Left cardiac atrium (tissue), 4 donors: ENCODE results near the gene PDE8B. TPM values are rescaled to one million over a fixed set of nuclear protein-coding genes. Genes with fewer than 3 reads are reported as not detected.

Source experiments
- ATAC-seq, 2 donors: fragments of 200-7000 bp; cut with Tn5 transposase; one replicate each; pipeline ENCODE4 v1.9.1; 2020; ENCODE audit warnings: mild to moderate bottlenecking in 2 of 2, moderate library complexity in 2 of 2
- DNase-seq: peaks from one replicate; pipeline ENCODE4 v3.0.0-alpha.2; 2020
- intact Hi-C, 2 donors: fragments of 100-400 bp; cut with DNase I; formaldehyde crosslinking; loops; one replicate each; pipeline versions ENCODE4 v1.14.1 to v1.15.1; 2022 to 2023
- total RNA-seq, 2 donors: library from RNA; stranded (reverse); fragmentation: NEBNext Ultra II Directional; extraction: Animal tissue kit (Norgen Biotek cat#: 25700); gene quantifications; one replicate each; pipeline ENCODE4 v1.2.1, GENCODE V29; 2021
- donor health status: DM: no; HTN: yes; CAD: no.
- donor health status: DM: no; HTN: yes; CAD: no; lungs with severe emphysema.
- donor health status: DM: yes; HTN: yes; CAD: no.
- donor health status: Dilated cardiomyopathy.

PDE8B gene
- total RNA-seq, 2 donors from 2014 or later, result 20.8 to 40.2 TPM

GRCh38 chr5:77223653-77224052, 13.2 kb downstream of the PDE8B start:
- intact Hi-C loops, result no loop called here
- DNase-seq (no peak), ATAC-seq (peak; percentile 80 to 85)

DNA sequence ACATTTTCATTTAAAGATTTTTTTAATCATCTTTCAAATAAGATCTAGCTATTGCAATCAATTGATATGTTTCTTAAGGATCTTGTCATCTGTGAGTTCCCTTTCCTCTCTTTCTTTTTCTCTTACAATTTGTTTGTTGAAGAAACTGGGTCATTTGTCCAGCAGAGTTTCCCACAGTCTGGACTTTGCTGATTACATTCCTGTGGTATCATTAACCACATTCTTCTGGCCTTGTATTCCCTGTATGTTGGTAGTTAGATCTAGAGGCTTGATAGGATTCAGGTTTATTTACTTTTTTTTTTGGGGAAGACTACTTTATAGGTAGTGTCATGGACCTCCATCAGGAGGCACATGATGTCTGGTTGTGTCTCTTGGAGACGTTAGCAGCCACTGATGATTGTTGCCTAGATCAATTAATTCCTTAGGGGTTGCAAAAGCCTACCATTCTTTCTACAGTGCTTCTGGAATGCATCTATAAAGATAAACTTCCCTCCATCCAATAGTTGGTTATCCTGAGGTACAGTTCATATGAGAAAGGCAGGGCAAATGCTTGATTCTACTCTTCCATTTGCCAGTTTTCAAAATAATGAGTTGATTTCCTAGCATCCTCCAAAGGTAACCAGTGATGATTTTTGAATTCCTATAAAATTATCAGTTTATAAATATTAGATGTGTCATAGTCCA, 14.3 kb downstream of the PDE8B start:
- no peak for DNase-seq
- peak in 1 of 2 donors; percentile 23 for ATAC-seq
- intact Hi-C loops, result no loop called here

DNA sequence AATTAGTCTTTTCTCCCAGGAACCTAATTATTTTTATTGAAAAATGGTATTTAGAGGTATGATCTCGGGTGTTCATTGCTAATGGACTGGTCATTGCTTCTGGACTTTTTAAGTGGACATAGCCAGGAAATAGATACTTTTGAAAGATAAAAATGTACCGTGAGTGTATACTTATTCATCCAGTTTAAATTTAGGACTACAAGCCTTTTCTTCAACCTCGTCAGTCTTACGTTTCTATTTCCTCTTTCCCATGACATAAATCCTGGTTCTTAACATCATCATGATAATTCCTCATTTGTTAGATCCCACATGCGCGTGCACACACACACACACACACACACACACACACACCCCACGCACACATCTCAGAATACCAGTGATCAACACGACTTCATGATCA, 15.1 kb downstream of the PDE8B start:
- ATAC-seq, result no peak
- intact Hi-C loops, result no loop called here

GRCh38 chr5:77229887-77230286, 19.4 kb downstream of the PDE8B start:
- ATAC-seq, result no peak
- intact Hi-C loops, result no loop called here
- DNase-seq, result no peak

More for the DNA sequence above, 15.1 kb downstream of the PDE8B start:
- no peak for DNase-seq

DNA sequence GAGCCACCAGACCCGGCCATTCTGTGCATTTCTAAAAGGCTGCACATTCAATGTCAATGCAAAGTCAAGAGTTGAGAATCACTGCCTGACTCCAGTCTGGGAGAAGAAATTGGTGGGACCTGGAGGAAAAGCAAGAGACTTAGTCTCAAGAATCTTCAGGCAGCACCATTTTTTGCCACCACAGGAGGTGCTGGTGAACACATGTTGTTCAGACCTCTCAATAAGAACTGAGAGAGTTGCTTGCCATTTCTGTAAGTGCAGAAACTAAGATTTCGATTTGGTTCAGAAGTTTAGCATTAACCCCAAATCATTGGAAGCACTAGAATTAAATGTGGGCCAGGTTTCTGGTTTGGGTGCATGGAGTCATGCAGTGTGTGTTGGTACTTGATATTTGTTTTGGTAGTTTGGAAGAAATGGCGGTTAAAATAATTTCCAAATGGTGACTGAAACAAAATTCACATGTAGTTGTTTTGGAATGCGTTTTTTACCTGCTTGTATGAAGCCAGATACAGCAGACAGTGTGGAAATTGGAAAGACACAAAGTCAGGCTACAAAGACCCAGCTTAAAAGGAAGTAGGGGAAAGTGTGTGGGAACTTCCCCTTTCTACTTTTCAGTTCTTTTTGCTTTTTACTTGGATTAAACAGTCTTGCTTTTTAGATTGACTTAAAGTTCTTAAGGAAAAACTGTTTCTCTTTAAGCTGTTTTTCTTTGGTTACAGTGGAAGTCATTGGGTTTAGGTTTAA, 20.4 kb downstream of the PDE8B start:
- intact Hi-C loops, result no loop called here
- DNase-seq (no peak), ATAC-seq (no peak)

- DNase-seq, result no peak
- peak in 1 of 2 donors; percentile 28 for ATAC-seq
- intact Hi-C loops, result no loop called here
These were observed 21.1 kb downstream of the PDE8B start for GRCh38 chr5:77231471-77232138.

DNA sequence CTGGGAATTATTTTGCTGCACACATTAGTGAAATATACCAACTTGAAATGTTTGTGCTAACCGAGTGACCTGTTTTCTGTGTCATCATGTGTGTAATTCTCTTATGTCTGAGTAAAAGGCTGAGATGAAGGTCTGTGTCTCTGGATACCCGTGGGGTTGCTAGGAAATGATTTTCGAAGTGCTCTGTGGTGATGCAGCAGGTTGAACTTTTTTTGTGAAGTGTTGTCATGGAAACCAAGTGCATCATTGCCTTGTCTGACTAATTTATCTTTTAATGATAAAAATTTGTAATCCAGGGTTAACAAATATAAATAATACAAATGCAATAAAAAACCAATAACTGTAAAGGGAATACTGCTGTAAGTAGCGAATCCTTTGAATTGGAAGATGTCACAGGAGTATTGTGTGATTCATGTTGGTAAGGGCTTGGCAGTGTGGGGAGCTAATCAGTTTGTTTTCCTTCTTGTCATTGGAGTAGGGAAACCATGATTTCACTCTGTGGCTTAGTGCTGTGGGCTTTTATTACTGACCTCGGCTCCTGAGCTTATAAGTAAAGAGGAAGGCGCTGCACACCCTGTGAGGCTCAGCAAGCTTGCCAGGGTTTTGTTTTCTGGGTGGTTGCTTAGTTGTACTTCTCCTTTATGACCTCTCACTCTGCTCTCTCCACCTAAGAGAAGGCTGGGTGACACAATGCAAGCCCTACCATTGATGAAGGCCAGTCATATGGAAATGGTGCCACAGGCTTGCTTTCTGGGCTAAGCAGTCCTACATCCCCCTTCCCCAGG, 22.3 kb downstream of the PDE8B start:
- DNase-seq, result peak; percentile 31
- intact Hi-C loops, result no loop called here
- peak in 1 of 2 donors; percentile 67 for ATAC-seq

DNA sequence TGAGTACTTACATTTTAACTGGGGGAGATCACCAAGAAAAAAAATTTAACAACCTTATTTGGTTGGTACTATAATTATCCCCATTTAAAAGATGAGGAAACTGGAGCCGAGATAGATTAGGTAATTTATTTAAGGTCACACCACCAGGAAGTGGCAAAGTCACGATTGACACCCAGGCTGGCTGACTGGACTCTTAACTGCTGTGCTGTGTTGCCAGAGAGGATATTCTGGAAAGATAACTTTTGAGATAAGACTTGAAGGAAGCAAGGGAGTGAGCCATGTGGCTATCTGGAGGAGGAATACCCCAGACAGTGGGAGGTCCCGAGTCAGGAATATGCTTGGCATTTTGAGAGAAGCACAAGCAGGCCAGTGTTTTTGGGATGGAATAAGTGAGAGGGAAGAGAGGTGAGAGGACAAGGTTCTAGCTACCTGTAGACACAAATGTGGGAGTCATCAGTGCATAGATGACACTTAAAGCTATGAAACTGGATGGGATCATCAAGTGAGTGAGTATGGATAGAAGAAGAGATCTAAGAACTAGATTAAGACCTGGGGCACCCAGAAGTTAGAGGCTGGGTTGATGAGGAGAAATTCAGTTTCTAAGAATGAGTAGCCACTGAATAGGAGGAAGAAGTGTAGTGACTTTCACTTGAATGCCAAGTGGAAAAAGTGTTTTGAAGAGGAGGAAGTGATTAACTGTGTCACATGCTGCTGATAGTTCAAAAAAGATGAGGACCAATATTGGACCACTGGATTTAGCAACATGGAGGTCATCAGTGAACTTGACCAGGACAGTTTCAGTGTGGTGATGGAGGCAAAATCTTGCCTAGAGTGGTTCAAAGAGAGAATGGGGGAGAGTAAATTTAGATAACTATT, 25.6 kb downstream of the PDE8B start:
- intact Hi-C loops, result no loop called here
- DNase-seq (no peak), ATAC-seq (no peak)

GRCh38 chr5:77239126-77239741, 28.8 kb downstream of the PDE8B start:
- no peak for DNase-seq
- ATAC-seq, result no peak
- intact Hi-C loops, result no loop called here

DNA sequence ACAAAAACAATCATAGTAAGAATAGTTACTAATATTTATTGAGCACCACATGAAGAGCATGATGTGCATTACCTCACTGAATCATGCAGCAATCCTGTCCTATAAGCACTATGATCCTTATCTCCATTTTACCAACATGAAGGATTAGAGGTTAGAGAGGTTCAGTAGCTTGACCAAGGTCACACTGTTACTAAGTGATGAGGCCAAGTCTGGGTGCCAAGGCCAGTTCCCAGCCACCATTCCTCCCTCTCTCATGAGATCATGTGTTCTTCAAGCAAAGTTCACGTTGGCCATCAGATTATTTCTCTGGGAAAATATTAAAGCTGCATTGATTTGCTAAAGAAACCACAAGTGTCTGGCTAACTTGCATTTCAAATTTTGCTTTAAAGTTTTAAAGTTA, 31.0 kb downstream of the PDE8B start:
- ATAC-seq, result no peak
- intact Hi-C loops, result no loop called here
- no peak for DNase-seq

DNA sequence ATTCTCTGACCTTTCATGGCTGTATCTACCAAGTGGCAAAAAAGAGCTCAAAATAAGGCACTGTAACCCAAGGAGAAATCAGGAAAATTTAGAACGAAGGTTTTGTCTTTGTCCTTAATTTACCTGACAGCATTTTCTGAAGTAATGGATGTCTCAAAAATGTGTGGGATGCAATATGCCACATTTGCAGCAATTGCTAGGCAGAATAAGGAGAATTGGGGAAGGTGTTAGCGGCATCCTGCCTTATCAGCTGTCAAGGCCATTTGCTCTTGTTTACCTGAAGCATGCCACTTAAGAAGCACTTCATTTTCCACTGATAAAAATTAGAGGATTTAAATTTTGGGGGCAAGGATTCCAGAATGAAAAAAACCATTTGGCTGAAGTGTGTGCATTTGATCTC, 39.0 kb downstream of the PDE8B start:
- DNase-seq (no peak), ATAC-seq (no peak)
- intact Hi-C loops, result no loop called here

DNA sequence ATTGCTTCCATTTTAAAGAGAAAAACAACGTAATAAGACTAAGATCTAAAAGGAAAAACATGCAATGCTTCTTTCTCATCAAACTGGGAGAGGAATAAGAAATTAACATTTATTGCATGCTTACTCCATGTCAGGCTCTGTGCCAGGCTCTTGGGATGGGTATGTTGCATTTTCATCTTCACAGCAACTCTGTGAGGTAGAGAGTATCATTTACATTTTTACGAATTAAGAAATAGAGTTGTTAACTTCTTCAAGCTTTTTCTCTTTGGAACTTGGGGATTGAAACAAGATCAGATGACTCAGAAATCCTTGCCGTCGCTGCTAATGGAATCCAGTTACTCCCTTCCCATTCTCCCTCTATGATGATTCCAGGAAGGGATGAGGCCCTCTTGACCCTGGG, 39.5 kb downstream of the PDE8B start:
- no peak for DNase-seq
- intact Hi-C loops, result no loop called here
- ATAC-seq, result no peak

GRCh38 chr5:77251921-77252320, 41.4 kb downstream of the PDE8B start:
- peak in 1 of 2 donors; percentile 44 for ATAC-seq
- no peak for DNase-seq
- intact Hi-C loops, result no loop called here

DNA sequence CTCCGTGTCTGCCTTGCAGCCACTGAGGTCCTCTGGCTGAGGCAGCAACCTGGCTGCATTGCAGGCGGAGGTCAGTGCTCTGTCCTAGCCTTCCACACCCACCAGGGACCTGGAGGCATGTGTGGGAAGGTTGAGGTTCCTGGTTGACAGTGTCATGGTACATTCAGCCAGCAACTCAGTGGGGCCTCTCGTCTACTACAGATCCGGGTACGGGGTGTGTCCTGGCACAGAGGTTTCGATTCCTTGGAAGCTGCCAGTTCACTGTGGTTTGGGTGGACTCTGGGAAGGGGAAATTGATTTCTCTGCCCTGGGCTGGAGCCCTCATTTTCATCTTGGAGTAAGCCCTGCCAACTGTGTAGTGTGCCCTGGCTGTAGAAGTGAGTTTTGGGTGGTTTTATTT, 45.1 kb downstream of the PDE8B start:
- intact Hi-C loops, result no loop called here
- no peak for DNase-seq
- no peak for ATAC-seq

DNA sequence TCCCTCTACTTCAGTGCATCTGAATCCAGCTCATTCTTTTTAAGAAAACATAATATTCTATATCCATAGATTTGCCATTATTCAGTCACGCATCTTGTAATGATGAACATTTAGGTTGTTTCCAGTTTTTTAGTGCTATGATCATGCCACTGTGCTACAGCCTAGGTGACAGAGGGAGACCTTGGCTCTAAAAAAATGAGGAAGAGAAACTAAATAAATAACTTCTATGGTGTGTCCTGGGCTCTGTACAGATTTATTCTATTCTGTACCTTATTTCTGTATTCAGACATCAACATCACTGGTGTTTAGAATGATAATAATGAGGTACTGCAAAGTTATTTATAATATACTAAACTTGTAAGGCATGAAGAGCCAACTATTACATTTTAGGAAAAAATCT, 45.9 kb downstream of the PDE8B start:
- DNase-seq, result no peak
- no peak for ATAC-seq
- intact Hi-C loops, result no loop called here

DNA sequence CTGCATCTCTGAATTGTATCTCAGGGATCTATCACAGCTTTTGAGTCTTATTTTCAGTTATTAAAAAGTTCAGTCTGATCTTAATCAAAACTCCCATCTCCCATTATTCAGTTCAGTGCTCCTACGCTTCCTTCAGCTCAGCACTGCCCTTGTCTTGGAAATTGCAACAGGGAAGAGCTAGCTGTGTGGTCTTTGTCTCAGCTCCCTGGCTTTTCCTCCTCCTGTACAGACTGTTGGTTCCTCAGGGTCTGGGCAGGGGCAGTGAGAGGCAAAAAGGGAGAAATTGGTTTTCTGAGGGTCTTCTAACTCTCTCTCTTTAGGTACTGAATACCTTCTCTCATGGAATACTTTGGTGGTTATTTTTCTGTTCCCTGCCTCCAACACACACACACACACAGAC, 48.2 kb downstream of the PDE8B start:
- intact Hi-C loops, result no loop called here
- no peak for DNase-seq
- no peak for ATAC-seq

DNA sequence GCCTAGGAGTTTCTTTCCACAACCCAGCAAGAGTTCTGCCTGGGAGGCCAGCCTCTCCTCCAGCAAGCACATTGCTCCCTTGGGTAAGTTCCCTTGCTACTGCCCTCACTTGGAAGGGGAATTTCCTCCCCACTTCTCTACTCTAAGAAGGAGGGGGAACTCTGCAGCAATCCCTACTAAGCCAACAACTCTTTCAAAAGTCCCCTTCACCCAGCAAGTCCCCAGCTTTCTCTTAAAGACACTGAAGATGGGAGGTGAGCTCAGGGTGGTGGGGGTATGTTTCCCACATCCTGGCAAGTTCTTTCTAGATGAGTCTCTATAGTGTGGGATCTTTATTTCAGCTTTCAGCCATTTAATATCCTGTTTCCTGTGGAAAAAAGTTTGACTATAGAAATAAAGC, 49.0 kb downstream of the PDE8B start:
- intact Hi-C loops, result no loop called here
- ATAC-seq (no peak), DNase-seq (no peak)

DNA sequence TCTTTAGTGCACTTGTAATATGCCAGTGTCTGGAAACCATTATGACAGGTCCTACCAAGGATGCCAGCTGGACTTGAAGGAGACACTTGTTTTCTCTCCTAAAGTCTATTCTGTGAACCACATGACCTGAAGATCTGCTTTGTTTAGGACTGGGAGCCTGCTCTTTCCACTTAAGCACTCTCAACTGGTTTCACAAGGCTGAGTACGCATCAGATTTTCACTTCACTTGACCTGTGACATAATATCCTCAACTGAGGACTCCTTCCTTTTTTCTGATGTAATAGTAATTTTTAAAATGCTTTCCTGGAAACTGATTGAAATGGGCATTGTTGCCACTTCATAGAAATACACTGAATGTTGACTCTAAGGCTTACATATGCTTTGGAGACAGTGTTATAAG, 52.2 kb downstream of the PDE8B start:
- ATAC-seq (no peak), DNase-seq (no peak)
- intact Hi-C loops, result no loop called here
